Fibroblast of pulmonary artery (primary cell): ENCODE measurements around the gene KIF17.

Source experiments
- DNase-seq: peaks from one replicate; pipeline ENCODE4 v3.0.0-alpha.2; 2010; ENCODE audit warnings: low read depth
- H3K4me3 ChIP-seq: replicated peaks from 2 replicates; pipeline ENCODE4 v1.5.1; 2011; ENCODE audit warnings: low read depth, mild to moderate bottlenecking, control low read depth, low read length, moderate library complexity
- CTCF ChIP-seq: IDR thresholded peaks from 2 replicates; pipeline ENCODE4 v1.5.1; 2011; ENCODE audit warnings: mild to moderate bottlenecking, control low read depth, low read length, inconsistent platforms; ENCODE audit errors: missing control alignments

The KIF17 gene

GRCh38 chr1:20689645-20690056 is 28.2 kb downstream of the KIF17 start:
- H3K4me3 ChIP-seq, result no peak overlapping the region

DNA sequence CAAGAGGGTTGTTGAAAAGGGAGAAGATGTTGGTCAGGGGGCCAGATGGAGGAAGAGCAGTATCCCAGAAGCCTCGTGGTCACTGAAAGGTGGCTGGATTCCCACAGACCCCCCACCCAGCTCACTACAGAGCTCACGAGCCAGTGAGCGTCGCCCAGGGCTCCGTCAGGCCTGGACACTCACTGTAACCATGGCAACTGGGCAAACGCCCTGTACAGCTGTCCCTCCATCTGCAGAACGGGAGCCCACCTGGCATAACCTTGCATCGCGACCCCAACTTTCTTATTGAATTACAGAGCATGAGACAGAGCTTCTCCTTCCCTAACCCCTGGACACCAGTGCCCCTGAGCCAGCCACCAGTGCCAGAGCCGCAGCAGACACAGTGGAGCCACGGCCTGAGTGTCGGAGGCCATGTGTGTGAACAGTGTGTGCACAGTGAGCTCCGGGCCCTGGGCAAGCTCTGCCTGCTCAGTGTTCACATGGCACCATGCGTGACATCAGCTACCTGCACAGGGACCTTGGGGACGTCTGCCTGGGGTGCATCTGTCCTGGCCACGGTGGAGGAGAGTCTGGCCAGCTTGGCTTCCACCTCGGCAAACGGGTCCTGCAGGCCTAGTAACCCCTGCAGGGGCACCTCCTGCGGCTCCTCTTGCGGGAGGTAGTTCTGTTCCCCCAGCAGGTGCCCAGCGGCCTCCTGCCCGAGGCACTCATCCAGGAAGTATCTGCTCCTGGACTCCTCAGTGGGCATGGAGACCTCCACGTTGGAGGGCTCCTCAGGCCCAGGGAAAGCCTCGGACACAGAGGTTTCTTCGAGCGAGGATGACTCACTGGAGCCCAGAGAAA is 30.7 kb downstream of the KIF17 start:
- DNase-seq, result no peak
- TF ChIP-seq CTCF, result no peak
- no peak overlapping the region for H3K4me3 ChIP-seq

More at GRCh38 chr1:20689645-20690056, 28.2 kb downstream of the KIF17 start:
- DNase-seq, result no peak
- no peak for TF ChIP-seq CTCF

DNA sequence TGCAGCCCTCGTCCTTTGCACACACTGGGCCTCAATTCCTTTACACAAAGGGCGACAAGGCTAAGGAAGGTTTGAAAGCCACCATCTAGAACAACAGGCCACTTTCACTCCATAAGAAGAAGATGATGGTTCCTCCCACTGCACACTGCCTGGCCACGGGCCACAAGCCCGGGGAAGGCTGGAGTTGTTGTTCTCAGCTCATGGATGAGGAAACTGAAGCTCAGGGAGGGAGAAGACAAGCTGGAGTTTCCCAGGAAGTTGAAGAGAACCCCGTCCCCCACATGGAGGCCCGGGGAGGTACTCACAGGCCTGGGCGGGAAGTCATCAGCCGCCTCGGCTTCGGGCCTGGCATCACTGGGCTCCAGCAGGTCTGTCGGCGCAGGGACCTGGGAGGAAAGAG is 32.1 kb downstream of the KIF17 start:
- no peak overlapping the region for H3K4me3 ChIP-seq
- no peak for DNase-seq
- no peak for TF ChIP-seq CTCF

- DNase-seq, result no peak
- no peak for TF ChIP-seq CTCF
- no peak overlapping the region for H3K4me3 ChIP-seq
These were observed 32.6 kb downstream of the KIF17 start for GRCh38 chr1:20685099-20685662.

- no peak overlapping the region for H3K4me3 ChIP-seq
- no peak for DNase-seq
- no peak for TF ChIP-seq CTCF
These were observed 33.2 kb downstream of the KIF17 start for GRCh38 chr1:20684651-20685050.

DNA sequence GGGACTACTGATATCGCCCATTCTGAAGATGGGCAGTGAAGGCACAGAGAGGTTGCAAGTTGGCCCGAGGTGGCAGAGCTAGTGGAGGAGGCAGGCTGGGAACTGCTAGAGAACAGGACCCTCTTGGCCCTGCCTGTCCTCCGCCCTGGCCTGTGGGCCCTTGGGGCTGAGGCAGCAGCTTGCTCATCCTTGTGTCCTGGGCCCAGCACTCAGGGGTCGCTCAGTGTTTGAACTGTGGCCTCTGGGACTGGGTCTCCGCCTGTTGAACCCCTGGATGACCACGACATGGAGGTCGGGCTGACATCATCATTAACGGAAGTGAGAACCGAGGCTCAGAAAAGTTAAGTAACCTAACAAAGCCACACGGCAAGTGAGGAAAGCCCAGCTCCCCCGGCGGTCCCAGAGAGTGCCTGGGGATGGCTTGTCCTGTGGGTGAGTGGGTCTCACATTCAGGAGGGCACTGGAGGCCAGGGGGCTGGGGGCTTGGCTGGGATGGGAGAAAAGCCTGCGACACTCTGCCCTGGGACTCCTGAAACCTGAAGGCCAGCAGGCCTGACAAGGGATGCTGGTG is 33.7 kb downstream of the KIF17 start:
- no peak for DNase-seq
- no peak for TF ChIP-seq CTCF
- H3K4me3 ChIP-seq, result no peak overlapping the region
